ENCODE results near the gene INO80C. TPM values are rescaled to one million over a fixed set of nuclear protein-coding genes. Genes with fewer than 3 reads are reported as not detected.

Gene INO80C
- total RNA-seq, 1 experiment from 2014 or later, result 42.3 TPM

DNA sequence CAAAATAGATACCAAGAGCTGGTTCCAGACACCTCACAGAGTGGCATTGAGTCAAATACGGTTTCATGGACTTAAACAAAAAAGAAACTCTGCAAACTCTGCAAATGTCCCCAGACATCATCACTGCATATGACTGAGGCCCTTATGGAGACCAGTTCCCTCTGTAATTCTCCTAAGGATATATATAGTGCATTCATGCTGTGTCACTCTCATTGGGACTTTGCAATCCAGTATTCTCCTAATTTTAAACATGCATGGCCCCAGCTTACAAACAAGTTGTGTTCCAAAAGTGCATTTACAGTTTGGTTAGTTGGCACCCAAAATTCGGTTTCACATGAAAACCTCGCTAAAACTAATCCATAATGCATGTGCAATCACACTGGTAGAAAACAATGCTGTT is 18.6 kb upstream of the INO80C start (continued):
- TF ChIP-seq, protein P1, sequence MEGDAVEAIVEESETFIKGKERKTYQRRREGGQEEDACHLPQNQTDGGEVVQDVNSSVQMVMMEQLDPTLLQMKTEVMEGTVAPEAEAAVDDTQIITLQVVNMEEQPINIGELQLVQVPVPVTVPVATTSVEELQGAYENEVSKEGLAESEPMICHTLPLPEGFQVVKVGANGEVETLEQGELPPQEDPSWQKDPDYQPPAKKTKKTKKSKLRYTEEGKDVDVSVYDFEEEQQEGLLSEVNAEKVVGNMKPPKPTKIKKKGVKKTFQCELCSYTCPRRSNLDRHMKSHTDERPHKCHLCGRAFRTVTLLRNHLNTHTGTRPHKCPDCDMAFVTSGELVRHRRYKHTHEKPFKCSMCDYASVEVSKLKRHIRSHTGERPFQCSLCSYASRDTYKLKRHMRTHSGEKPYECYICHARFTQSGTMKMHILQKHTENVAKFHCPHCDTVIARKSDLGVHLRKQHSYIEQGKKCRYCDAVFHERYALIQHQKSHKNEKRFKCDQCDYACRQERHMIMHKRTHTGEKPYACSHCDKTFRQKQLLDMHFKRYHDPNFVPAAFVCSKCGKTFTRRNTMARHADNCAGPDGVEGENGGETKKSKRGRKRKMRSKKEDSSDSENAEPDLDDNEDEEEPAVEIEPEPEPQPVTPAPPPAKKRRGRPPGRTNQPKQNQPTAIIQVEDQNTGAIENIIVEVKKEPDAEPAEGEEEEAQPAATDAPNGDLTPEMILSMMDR (IDR thresholded peaks at IDR 0.05), result no peak
- TF ChIP-seq ZNF671 (CRISPR knock-in tag; IDR thresholded peaks at IDR 0.05), result no peak
- no peak for TF ChIP-seq FOXK1 (CRISPR knock-in tag; IDR thresholded peaks at IDR 0.05)
- TF ChIP-seq, protein P2, sequence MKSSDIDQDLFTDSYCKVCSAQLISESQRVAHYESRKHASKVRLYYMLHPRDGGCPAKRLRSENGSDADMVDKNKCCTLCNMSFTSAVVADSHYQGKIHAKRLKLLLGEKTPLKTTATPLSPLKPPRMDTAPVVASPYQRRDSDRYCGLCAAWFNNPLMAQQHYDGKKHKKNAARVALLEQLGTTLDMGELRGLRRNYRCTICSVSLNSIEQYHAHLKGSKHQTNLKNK (CRISPR knock-in tag; IDR thresholded peaks at IDR 0.05), result no peak
- no peak for TF ChIP-seq TCF7 (CRISPR knock-in tag; IDR thresholded peaks at IDR 0.05; ENCODE audit: low read depth)
- no peak for TF ChIP-seq TEAD1 (CRISPR knock-in tag; IDR thresholded peaks at IDR 0.05)
- TF ChIP-seq ZBTB21 (CRISPR knock-in tag; IDR thresholded peaks at IDR 0.05; ENCODE audit: borderline replicate concordance), result no peak

DNA sequence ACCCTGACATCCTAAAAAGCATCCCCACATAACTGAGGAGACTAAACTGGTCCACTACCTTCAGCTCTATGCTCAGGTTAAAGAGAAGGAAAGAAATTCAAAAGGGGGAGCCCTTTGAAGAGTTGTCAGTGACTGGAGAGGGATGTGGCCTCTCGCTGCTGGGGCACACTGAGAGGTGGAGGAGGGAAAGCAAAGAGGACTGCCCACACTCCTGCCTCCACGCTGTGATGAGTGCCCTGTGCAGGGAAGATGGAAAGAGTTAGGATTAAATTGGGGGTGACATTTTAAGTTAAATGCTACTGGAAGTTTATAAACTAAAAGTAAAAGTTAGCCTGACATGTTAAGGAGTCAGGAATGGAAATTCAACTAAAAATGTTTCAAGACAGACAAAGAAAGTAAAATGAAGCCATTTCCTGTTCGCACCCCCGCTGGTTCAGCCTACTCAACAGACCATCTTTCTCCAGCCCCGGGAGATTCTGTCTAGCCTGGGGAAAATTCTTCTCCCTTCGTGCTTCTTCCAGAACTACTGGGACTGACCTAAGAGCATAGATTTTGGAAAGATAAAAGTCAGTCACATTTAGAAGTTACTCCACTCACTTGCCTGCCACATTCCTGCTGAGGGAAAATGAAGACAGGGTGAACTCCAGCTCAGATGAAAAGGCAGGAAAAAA is 17.8 kb upstream of the INO80C start:
- DNase-seq (ENCODE audit: low spot score) (no peak), ATAC-seq (peak; percentile 71)
- no peaks in the 10 kb centered on the region for H3K36me3 Mint-ChIP-seq
- no peaks in the 10 kb centered on the region for H3K9me3 Mint-ChIP-seq
- H3K4me3 Mint-ChIP-seq, result no peak overlapping the region
- H3K27me3 Mint-ChIP-seq (ENCODE audit: low read depth), result no peaks in the 10 kb centered on the region
- TF ChIP-seq GABPB1 (CRISPR knock-in tag; IDR thresholded peaks at IDR 0.05), result no peak
- TF ChIP-seq, protein P3, sequence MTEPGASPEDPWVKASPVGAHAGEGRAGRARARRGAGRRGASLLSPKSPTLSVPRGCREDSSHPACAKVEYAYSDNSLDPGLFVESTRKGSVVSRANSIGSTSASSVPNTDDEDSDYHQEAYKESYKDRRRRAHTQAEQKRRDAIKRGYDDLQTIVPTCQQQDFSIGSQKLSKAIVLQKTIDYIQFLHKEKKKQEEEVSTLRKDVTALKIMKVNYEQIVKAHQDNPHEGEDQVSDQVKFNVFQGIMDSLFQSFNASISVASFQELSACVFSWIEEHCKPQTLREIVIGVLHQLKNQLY (CRISPR knock-in tag; IDR thresholded peaks at IDR 0.05), result no peak
- TF ChIP-seq, protein P4, sequence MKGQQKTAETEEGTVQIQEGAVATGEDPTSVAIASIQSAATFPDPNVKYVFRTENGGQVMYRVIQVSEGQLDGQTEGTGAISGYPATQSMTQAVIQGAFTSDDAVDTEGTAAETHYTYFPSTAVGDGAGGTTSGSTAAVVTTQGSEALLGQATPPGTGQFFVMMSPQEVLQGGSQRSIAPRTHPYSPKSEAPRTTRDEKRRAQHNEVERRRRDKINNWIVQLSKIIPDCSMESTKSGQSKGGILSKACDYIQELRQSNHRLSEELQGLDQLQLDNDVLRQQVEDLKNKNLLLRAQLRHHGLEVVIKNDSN (CRISPR knock-in tag; IDR thresholded peaks at IDR 0.05), result no peak
- TF ChIP-seq, protein P5, sequence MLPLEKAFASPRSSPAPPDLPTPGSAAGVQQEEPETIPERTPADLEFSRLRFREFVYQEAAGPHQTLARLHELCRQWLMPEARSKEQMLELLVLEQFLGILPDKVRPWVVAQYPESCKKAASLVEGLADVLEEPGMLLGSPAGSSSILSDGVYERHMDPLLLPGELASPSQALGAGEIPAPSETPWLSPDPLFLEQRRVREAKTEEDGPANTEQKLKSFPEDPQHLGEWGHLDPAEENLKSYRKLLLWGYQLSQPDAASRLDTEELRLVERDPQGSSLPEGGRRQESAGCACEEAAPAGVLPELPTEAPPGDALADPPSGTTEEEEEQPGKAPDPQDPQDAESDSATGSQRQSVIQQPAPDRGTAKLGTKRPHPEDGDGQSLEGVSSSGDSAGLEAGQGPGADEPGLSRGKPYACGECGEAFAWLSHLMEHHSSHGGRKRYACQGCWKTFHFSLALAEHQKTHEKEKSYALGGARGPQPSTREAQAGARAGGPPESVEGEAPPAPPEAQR (CRISPR knock-in tag; IDR thresholded peaks at IDR 0.05), result no peak
- no peak for TF ChIP-seq RORB (CRISPR knock-in tag; IDR thresholded peaks at IDR 0.05)
- TF ChIP-seq, protein P6, sequence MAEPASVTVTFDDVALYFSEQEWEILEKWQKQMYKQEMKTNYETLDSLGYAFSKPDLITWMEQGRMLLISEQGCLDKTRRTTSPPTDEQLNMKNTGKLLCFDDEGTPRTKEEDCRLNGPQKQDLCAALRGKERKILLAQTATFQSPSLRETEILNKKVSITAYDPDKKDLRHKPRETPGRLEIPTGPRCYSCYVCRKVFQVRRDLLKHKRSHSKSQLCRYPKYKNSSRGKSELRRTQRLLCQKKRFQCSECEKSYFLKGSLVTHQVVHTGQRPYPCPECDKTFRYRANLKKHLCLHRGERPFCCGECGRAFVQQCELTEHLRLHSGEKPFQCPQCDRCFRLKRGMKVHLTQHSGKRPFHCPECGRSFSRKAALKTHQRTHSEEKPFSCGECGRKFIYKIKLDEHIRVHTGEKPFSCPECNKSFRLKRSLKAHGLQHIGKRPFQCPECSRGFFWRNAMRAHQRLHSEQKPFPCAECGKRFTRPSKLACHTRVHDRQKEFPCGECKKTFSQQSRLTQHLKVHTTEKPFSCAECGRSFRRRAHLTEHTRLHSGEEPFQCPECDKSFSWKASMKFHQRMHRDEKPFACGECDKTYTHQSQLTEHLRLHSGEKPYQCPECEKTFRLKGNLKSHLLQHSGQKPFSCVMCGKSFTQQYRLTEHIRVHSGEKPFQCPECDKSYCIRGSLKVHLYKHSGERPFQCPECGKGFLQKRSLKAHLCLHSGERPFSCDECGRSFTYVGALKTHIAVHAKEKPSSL (CRISPR knock-in tag; conservative IDR thresholded peaks at IDR 0.05), result no peak
- TF ChIP-seq ZNF671 (CRISPR knock-in tag; IDR thresholded peaks at IDR 0.05), result no peak
- no peak for TF ChIP-seq NFE2L1 (CRISPR knock-in tag; IDR thresholded peaks at IDR 0.05)
- TF ChIP-seq, protein P7, sequence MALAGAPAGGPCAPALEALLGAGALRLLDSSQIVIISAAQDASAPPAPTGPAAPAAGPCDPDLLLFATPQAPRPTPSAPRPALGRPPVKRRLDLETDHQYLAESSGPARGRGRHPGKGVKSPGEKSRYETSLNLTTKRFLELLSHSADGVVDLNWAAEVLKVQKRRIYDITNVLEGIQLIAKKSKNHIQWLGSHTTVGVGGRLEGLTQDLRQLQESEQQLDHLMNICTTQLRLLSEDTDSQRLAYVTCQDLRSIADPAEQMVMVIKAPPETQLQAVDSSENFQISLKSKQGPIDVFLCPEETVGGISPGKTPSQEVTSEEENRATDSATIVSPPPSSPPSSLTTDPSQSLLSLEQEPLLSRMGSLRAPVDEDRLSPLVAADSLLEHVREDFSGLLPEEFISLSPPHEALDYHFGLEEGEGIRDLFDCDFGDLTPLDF (CRISPR knock-in tag; IDR thresholded peaks at IDR 0.05), result no peak
- TF ChIP-seq JUN (CRISPR knock-in tag; IDR thresholded peaks at IDR 0.05), result no peak
- no peak for TF ChIP-seq ZNF317 (CRISPR knock-in tag; IDR thresholded peaks at IDR 0.05; ENCODE audit: borderline replicate concordance, low read depth)
- ChIA-PET CTCF (no interaction called here), POLR2A (no interaction called here)
- no peak overlapping the region for H3K27ac Mint-ChIP-seq
- peaks cover 33% of the 10 kb centered on the region for H3K4me1 Mint-ChIP-seq

All from WTC11 (cell line).